ENCODE data around the gene MBD2. TPM values are rescaled to one million over a fixed set of nuclear protein-coding genes. Genes with fewer than 3 reads are reported as not detected.
"Not testable (repeated sequence)": the region's sequence is repeated elsewhere in the genome, so short reads cannot be mapped to it uniquely, and the experiment has no call there.

MBD2 gene
- total RNA-seq, 4 donors from 2014 or later, result 54.2 to 63.5 (median 59.5) TPM

- no peak for TF ChIP-seq CTCF (IDR thresholded peaks at IDR 0.05)
- intact Hi-C loops (cut with DNase I; ENCODE audit: low total_unique reads), result no loop called here
- 73 to 76% methylated on average over 3 of the region's 3 CpGs for WGBS, 2 donors
- DNase-seq (ENCODE audit: low spot score in 2 of 2), result no peak
- H3K4me3 ChIP-seq (ENCODE audit: low read depth, poor library complexity, severe bottlenecking), result no peak overlapping the region
Observed at GRCh38 chr18:54261894-54262293, 37.4 kb upstream of the MBD2 start.

DNA sequence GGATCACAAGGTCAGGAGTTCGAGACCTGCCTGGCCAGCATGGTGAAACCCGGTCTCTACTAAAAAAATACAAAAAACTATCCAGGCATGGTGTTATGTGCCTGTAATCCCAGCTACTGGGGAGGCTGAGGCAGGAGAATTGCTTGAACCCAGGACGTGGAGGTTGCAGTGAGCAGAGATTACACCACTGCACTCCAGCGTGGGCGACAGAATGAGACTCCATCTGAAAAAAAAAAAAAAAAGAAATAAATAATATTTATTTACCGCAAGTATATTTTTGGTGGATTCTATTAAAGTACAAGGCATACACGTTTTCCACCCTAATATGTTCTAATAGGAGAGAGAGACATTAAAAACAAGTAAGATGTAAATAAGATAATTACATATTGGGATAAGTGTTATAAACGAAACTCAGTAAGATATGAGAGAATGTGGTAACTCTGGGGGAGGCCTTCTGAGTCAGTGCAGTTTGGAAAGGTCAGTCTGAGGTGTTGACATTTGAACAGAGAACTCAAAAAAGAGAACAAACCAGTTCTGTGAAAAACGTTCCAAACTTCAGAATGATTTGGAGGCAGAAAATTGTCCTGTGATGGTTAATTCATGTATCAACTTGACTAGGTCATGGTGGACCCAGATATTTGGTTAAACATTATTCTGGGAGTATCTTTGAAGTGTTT is 36.1 kb upstream of the MBD2 start:
- DNase-seq (ENCODE audit: low spot score in 2 of 2), result no peak
- TF ChIP-seq POLR2A (IDR thresholded peaks at IDR 0.05), result no peak
- TF ChIP-seq CTCF (IDR thresholded peaks at IDR 0.05), result no peak
- intact Hi-C loops (cut with DNase I; ENCODE audit: low total_unique reads), result no loop called here
- H3K4me3 ChIP-seq (ENCODE audit: low read depth, poor library complexity, severe bottlenecking), result no peak overlapping the region
- 75 to 79% methylated on average over 9 of the region's 9 CpGs for WGBS, 2 donors

DNA sequence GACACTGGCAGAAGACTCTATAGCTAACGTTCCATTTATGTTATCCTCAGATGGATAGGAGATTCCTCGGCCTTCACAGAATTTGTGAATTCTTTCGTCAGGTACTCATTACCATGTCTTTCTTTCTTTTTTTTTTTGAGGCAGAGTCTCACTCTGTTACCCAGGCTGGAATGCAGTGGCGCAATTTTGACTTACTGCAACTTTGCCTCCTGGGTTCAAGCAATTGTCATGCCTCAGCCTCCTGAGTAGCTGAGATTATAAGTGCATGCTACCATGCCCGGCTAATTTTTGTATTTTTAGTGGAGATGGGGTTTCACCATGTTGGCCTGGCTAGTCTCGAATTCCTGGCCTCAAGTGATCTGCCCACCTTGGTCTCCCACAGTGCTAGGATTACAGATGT is 33.3 kb upstream of the MBD2 start:
- H3K4me3 ChIP-seq (ENCODE audit: low read depth, poor library complexity, severe bottlenecking); intact Hi-C loops (cut with DNase I; ENCODE audit: low total_unique reads); DNase-seq (ENCODE audit: low spot score in 2 of 2): not testable (repeated sequence)
- WGBS, 2 donors, result 82 to 84% methylated on average over 6 of the region's 6 CpGs

DNA sequence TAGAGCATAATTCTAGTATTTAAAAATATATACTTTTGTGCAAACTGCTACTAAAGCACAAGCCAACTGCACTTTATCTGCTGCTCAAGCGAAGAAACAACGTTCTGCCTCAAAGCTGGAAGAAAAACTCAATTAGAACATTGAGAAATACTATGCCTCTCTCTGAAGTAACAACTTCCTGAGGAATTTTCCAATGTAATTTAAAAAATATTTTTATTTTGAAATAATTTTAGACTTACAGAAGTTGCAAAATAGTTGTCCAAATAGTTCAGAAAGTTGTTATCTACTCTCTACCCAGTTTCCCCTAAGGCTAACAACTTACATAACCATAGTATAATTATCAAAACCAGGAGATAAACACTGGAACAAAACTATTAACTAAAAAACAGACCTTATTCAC is 32.5 kb upstream of the MBD2 start:
- intact Hi-C loops (cut with DNase I; ENCODE audit: low total_unique reads), result no loop called here
- whole genome bisulfite sequencing, 2 donors, result 38 to 41% methylated on average over 2 of the region's 2 CpGs
- no peak overlapping the region for H3K4me3 ChIP-seq (ENCODE audit: low read depth, poor library complexity, severe bottlenecking)
- no peak for TF ChIP-seq POLR2A (IDR thresholded peaks at IDR 0.05)
- TF ChIP-seq CTCF (IDR thresholded peaks at IDR 0.05), result no peak
- no peak for DNase-seq (ENCODE audit: low spot score in 2 of 2)

DNA sequence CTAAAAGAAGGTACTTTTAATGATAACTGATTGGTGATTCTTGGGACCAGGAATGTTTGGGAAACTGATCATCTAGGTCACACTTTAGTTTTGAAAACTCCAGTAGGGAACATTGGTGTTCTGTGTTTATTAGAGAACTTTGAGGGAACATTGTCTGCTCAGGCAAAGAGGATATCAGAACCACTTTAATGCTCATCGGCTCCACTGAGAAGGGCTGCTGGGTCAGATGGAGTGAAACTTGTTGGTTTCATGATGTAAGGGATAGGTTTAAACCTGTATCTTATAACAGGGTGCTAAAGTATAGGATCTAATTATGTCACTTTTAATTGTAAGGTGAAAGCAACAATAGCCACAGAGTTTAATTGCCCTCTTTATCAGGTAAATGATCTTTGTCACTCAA is 30.7 kb upstream of the MBD2 start:
- intact Hi-C loops (cut with DNase I; ENCODE audit: low total_unique reads), result no loop called here
- WGBS, 2 donors, result 53 to 55% methylated on average over 1 of the region's 1 CpG

GRCh38 chr18:54254265-54254758 is 29.8 kb upstream of the MBD2 start:
- no peak for DNase-seq (ENCODE audit: low spot score in 2 of 2)
- WGBS, 2 donors, result 22 to 29% methylated on average over 10 of the region's 10 CpGs
- TF ChIP-seq CTCF (IDR thresholded peaks at IDR 0.05), result no peak
- no peak for TF ChIP-seq POLR2A (IDR thresholded peaks at IDR 0.05)
- no peak overlapping the region for H3K4me3 ChIP-seq (ENCODE audit: low read depth, poor library complexity, severe bottlenecking)
- intact Hi-C loops (cut with DNase I; ENCODE audit: low total_unique reads), result no loop called here

More for the DNA sequence above, 30.7 kb upstream of the MBD2 start:
- no peak for DNase-seq (ENCODE audit: low spot score in 2 of 2)
- TF ChIP-seq POLR2A (IDR thresholded peaks at IDR 0.05) (no peak), CTCF (IDR thresholded peaks at IDR 0.05) (no peak)
- no peak overlapping the region for H3K4me3 ChIP-seq (ENCODE audit: low read depth, poor library complexity, severe bottlenecking)
